Measurements from ENCODE around the gene MDM2.

GRCh38 chr12:68760806-68761441 lies 47.1 kb upstream of the MDM2 start:
- no peak for TF ChIP-seq POLR2A (IDR thresholded peaks at IDR 0.05; ENCODE audit: low read length)
- TF ChIP-seq CEBPB (IDR thresholded peaks at IDR 0.05): no peak
- TF ChIP-seq CTCF (IDR thresholded peaks at IDR 0.05): no peak
- TF ChIP-seq RNF2 (IDR thresholded peaks at IDR 0.05; ENCODE audit: borderline replicate concordance, low read depth): no peak
- no peak for TF ChIP-seq JUN (IDR thresholded peaks at IDR 0.05)
- no peak for TF ChIP-seq NR3C1 (IDR thresholded peaks at IDR 0.05)
- TF ChIP-seq REST (IDR thresholded peaks at IDR 0.05): no peak
- TF ChIP-seq SREBF2 (IDR thresholded peaks at IDR 0.05): no peak
- TF ChIP-seq MYC (IDR thresholded peaks at IDR 0.05; ENCODE audit: borderline replicate concordance, low read length): no peak
- TF ChIP-seq BHLHE40 (IDR thresholded peaks at IDR 0.05; ENCODE audit: low read depth, low read length): no peak
